ENCODE measurements around the gene CCSER2. TPM values are rescaled to one million over a fixed set of nuclear protein-coding genes. Genes with fewer than 3 reads are reported as not detected.

Gene CCSER2
- total and polyA plus RNA-seq, 7 experiments from 2014 or later, result 59.1 to 133 (median 93.4) TPM

GRCh38 chr10:84354623-84355022, 26.2 kb downstream of the CCSER2 start:
- H3K27ac Mint-ChIP-seq, result peak overlapping the region in 5 of 9 donors; percentile 0 to 49 (median 9)
- DNase-seq, result no peak
- CTCF ChIA-PET, result interaction anchor here (1.0 to 1.9 kb wide), 3 partner anchors 17 to 21 kb away, joined by 3 to 5 read pairs (median 4); no protein-coding TSS in a partner anchor
- peaks cover 60 to 95% (median 89%) of the 10 kb centered on the region in 7 donors for H3K4me1 Mint-ChIP-seq
- no peaks in the 10 kb centered on the region for H3K9me3 Mint-ChIP-seq
- POLR2A ChIA-PET, result no interaction called here
- Histone ChIP-seq H3K27me3 (ENCODE audit: control insufficient read depth in 2 of 2, insufficient read depth in 2 of 2, low read length in 2 of 2) (no peaks in the 10 kb centered on the region), H3K4me3 (ENCODE audit: low read length) (no peak overlapping the region), H3K36me3 (ENCODE audit: control insufficient read depth in 2 of 3, insufficient read depth in 3 of 3, low read length in 3 of 3) (no peaks in the 10 kb centered on the region), H3K4me1 (ENCODE audit: control insufficient read depth in 2 of 2, insufficient read depth in 2 of 2, low read length in 2 of 2) (peaks cover 38 to 57% of the 10 kb centered on the region in 2 donors), H3K9me3 (ENCODE audit: control insufficient read depth in 2 of 3, low read length in 3 of 3) (no peaks in the 10 kb centered on the region), H3K27ac (ENCODE audit: low read depth, low read length) (no peak overlapping the region)
- peaks cover 0 to 7% (median 0%) of the 10 kb centered on the region in 5 donors for H3K36me3 Mint-ChIP-seq
- no peaks in the 10 kb centered on the region for H3K27me3 Mint-ChIP-seq
- peak overlapping the region in 6 of 10 donors; percentile 1 to 39 (median 12) for H3K4me3 Mint-ChIP-seq
- intact Hi-C loops (cut with micrococcal nuclease), result no loop called here
- ATAC-seq, result no peak

GRCh38 chr10:84355106-84355505, 26.7 kb downstream of the CCSER2 start:
- peak overlapping the region in 7 of 10 donors; percentile 1 to 39 (median 9) for H3K4me3 Mint-ChIP-seq
- ChIA-PET CTCF (interaction anchor here (1.0 to 1.9 kb wide), 2 partner anchors 18 to 20 kb away, joined by 3 to 5 read pairs; no protein-coding TSS in a partner anchor), POLR2A (no interaction called here)

GRCh38 chr10:84356928-84357327, 28.5 kb downstream of the CCSER2 start:
- intact Hi-C loops (cut with micrococcal nuclease), result no loop called here
- H3K4me3 ChIP-seq (ENCODE audit: low read length), result peak overlapping the region; percentile 5
- no peak overlapping the region for H3K27ac ChIP-seq (ENCODE audit: low read depth, low read length)
- ChIA-PET POLR2A (no interaction called here), CTCF (interaction anchor here (1.6 kb wide), 1 partner anchor 180 kb away, joined by 4 read pairs; no protein-coding TSS in a partner anchor)
- Mint-ChIP-seq H3K27ac (peak overlapping the region in 2 of 9 donors; percentile 2 to 12), H3K36me3 (peaks cover 0 to 7% (median 0%) of the 10 kb centered on the region in 5 donors), H3K4me1 (peaks cover 61 to 95% (median 89%) of the 10 kb centered on the region in 7 donors), H3K4me3 (peak overlapping the region in 7 of 10 donors; percentile 3 to 42 (median 13)), H3K27me3 (no peaks in the 10 kb centered on the region), H3K9me3 (no peaks in the 10 kb centered on the region)
- no peaks in the 10 kb centered on the region for H3K9me3 ChIP-seq (ENCODE audit: control insufficient read depth in 2 of 3, low read length in 3 of 3)
- ATAC-seq, result peak; percentile 66
- peaks cover 53 to 63% of the 10 kb centered on the region in 2 donors for H3K4me1 ChIP-seq (ENCODE audit: control insufficient read depth in 2 of 2, insufficient read depth in 2 of 2, low read length in 2 of 2)
- peak in 3 of 9 donors; percentile 16 to 31 (median 16) for DNase-seq
- no peaks in the 10 kb centered on the region for H3K36me3 ChIP-seq (ENCODE audit: control insufficient read depth in 2 of 3, insufficient read depth in 3 of 3, low read length in 3 of 3)
- no peaks in the 10 kb centered on the region for H3K27me3 ChIP-seq (ENCODE audit: control insufficient read depth in 2 of 2, insufficient read depth in 2 of 2, low read length in 2 of 2)

More at GRCh38 chr10:84355106-84355505, 26.7 kb downstream of the CCSER2 start:
- ATAC-seq, result no peak
- Histone ChIP-seq H3K36me3 (ENCODE audit: control insufficient read depth in 2 of 3, insufficient read depth in 3 of 3, low read length in 3 of 3) (no peaks in the 10 kb centered on the region), H3K4me1 (ENCODE audit: control insufficient read depth in 2 of 2, insufficient read depth in 2 of 2, low read length in 2 of 2) (peaks cover 38 to 57% of the 10 kb centered on the region in 2 donors), H3K27me3 (ENCODE audit: control insufficient read depth in 2 of 2, insufficient read depth in 2 of 2, low read length in 2 of 2) (no peaks in the 10 kb centered on the region), H3K9me3 (ENCODE audit: control insufficient read depth in 2 of 3, low read length in 3 of 3) (no peaks in the 10 kb centered on the region), H3K4me3 (ENCODE audit: low read length) (no peak overlapping the region), H3K27ac (ENCODE audit: low read depth, low read length) (no peak overlapping the region)
- Mint-ChIP-seq H3K27ac (peak overlapping the region in 7 of 9 donors; percentile 0 to 49 (median 34)), H3K4me1 (peaks cover 57 to 93% (median 87%) of the 10 kb centered on the region in 7 donors), H3K27me3 (no peaks in the 10 kb centered on the region), H3K9me3 (no peaks in the 10 kb centered on the region), H3K36me3 (peaks cover 0 to 7% (median 0%) of the 10 kb centered on the region in 5 donors)
- DNase-seq, result no peak
- intact Hi-C loops (cut with micrococcal nuclease), result no loop called here

GRCh38 chr10:84358743-84359142, 30.4 kb downstream of the CCSER2 start:
- DNase-seq, result no peak
- intact Hi-C loops (cut with micrococcal nuclease), result no loop called here
- ATAC-seq, result no peak
- no peak overlapping the region for H3K4me3 ChIP-seq (ENCODE audit: low read length)
- H3K27ac ChIP-seq (ENCODE audit: low read depth, low read length), result no peak overlapping the region
- H3K36me3 ChIP-seq (ENCODE audit: control insufficient read depth in 2 of 3, insufficient read depth in 3 of 3, low read length in 3 of 3), result no peaks in the 10 kb centered on the region
- H3K4me3 Mint-ChIP-seq, result peak overlapping the region in 3 of 10 donors; percentile 8 to 42 (median 8)
- H3K36me3 Mint-ChIP-seq, result peaks cover 0 to 7% (median 0%) of the 10 kb centered on the region in 5 donors
- no peaks in the 10 kb centered on the region for H3K27me3 Mint-ChIP-seq
- H3K27ac Mint-ChIP-seq, result peak overlapping the region in 6 of 9 donors; percentile 18 to 71 (median 55)
- ChIA-PET CTCF (interaction anchor here (0.8 to 1.2 kb wide), 2 partner anchors 23 to 178 kb away, joined by 3 to 4 read pairs; no protein-coding TSS in a partner anchor), POLR2A (no interaction called here)
- H3K4me1 ChIP-seq (ENCODE audit: control insufficient read depth in 2 of 2, insufficient read depth in 2 of 2, low read length in 2 of 2), result peaks cover 43 to 51% of the 10 kb centered on the region in 2 donors
- no peaks in the 10 kb centered on the region for H3K9me3 Mint-ChIP-seq
- H3K27me3 ChIP-seq (ENCODE audit: control insufficient read depth in 2 of 2, insufficient read depth in 2 of 2, low read length in 2 of 2), result no peaks in the 10 kb centered on the region
- no peaks in the 10 kb centered on the region for H3K9me3 ChIP-seq (ENCODE audit: control insufficient read depth in 2 of 3, low read length in 3 of 3)
- H3K4me1 Mint-ChIP-seq, result peaks cover 60 to 93% (median 89%) of the 10 kb centered on the region in 7 donors

- Histone ChIP-seq H3K36me3 (ENCODE audit: control insufficient read depth in 2 of 3, insufficient read depth in 3 of 3, low read length in 3 of 3) (no peaks in the 10 kb centered on the region), H3K27ac (ENCODE audit: low read depth, low read length) (no peak overlapping the region), H3K27me3 (ENCODE audit: control insufficient read depth in 2 of 2, insufficient read depth in 2 of 2, low read length in 2 of 2) (no peaks in the 10 kb centered on the region), H3K4me3 (ENCODE audit: low read length) (no peak overlapping the region), H3K9me3 (ENCODE audit: control insufficient read depth in 2 of 3, low read length in 3 of 3) (no peaks in the 10 kb centered on the region), H3K4me1 (ENCODE audit: control insufficient read depth in 2 of 2, insufficient read depth in 2 of 2, low read length in 2 of 2) (peaks cover 34 to 37% of the 10 kb centered on the region in 2 donors)
- Mint-ChIP-seq H3K27me3 (no peaks in the 10 kb centered on the region), H3K4me1 (peaks cover 45 to 84% (median 80%) of the 10 kb centered on the region in 7 donors), H3K4me3 (peak overlapping the region in 5 of 10 donors; percentile 14 to 55 (median 26)), H3K27ac (peak overlapping the region in 7 of 9 donors; percentile 25 to 85 (median 76)), H3K36me3 (peaks cover 0 to 7% (median 0%) of the 10 kb centered on the region in 5 donors), H3K9me3 (no peaks in the 10 kb centered on the region)
- ATAC-seq (no peak), DNase-seq (no peak)
- POLR2A ChIA-PET, result no interaction called here
- intact Hi-C loops (cut with micrococcal nuclease), result loop anchor here in 1 of 2 donors (1.0 kb wide), 1 partner anchor 8 kb away; no protein-coding TSS in a partner anchor
- CTCF ChIA-PET, result no interaction called here
Observed at GRCh38 chr10:84360637-84361365, 32.4 kb downstream of the CCSER2 start.

GRCh38 chr10:84365335-84365881, 37.0 kb downstream of the CCSER2 start:
- intact Hi-C loops (cut with micrococcal nuclease), result no loop called here
- Histone ChIP-seq H3K9me3 (ENCODE audit: control insufficient read depth in 2 of 3, low read length in 3 of 3) (no peaks in the 10 kb centered on the region), H3K27ac (ENCODE audit: low read depth, low read length) (no peak overlapping the region), H3K27me3 (ENCODE audit: control insufficient read depth in 2 of 2, insufficient read depth in 2 of 2, low read length in 2 of 2) (no peaks in the 10 kb centered on the region), H3K4me1 (ENCODE audit: control insufficient read depth in 2 of 2, insufficient read depth in 2 of 2, low read length in 2 of 2) (peaks cover 12 to 20% of the 10 kb centered on the region in 2 donors), H3K4me3 (ENCODE audit: low read length) (no peak overlapping the region), H3K36me3 (ENCODE audit: control insufficient read depth in 2 of 3, insufficient read depth in 3 of 3, low read length in 3 of 3) (no peaks in the 10 kb centered on the region)
- POLR2A ChIA-PET, result no interaction called here
- Mint-ChIP-seq H3K36me3 (peaks cover 0 to 16% (median 6%) of the 10 kb centered on the region in 5 donors), H3K9me3 (no peaks in the 10 kb centered on the region), H3K27ac (peak overlapping the region in 1 of 9 donors; percentile 68), H3K4me3 (no peak overlapping the region), H3K27me3 (no peaks in the 10 kb centered on the region), H3K4me1 (peaks cover 39 to 76% (median 68%) of the 10 kb centered on the region in 7 donors)
- DNase-seq (no peak), ATAC-seq (no peak)
- CTCF ChIA-PET, result interaction anchor here (0.6 to 0.7 kb wide), 2 partner anchors 175 to 1245 kb away, joined by 3 read pairs; no protein-coding TSS in a partner anchor
